Measurements from ENCODE around the gene CYSTM1. TPM values are rescaled to one million over a fixed set of nuclear protein-coding genes. Genes with fewer than 3 reads are reported as not detected.

CYSTM1 gene
- polyA plus RNA-seq, 2 of the 4 experiments (the other 2 are of a cell fraction), result 76.8 to 103 TPM

GRCh38 chr5:140125637-140126036, 49.4 kb upstream of the CYSTM1 start, which contains the start of gene IGIP:
Gene IGIP, plus strand, starts transcription at chr5:140125937. Its CDS starts 2,540 bp downstream, at chr5:140128477.
- ATAC-seq (no peak), FAIRE-seq (no peak), DNase-seq (ENCODE audit: low read depth in 1 of 2, low spot score in 1 of 2) (no peak)
- H3K4me1 ChIP-seq, result peaks cover 15% of the 10 kb centered on the region; the same call in 1 of the 3 replicates
- CTCF ChIA-PET, result interaction anchor here (1.7 to 12.5 kb wide), 2 partner anchors 18 to 31 kb away, joined by 3 to 125 read pairs; no protein-coding TSS in a partner anchor
- WGBS (ENCODE audit: missing lambda C conversion rate), result 90% methylated on average over 4 of the region's 4 CpGs
- no peak within 1 kb of the TSS for H3K27ac ChIP-seq
- H3K4me3 ChIP-seq, result no peak within 1 kb of the TSS
- POLR2A ChIA-PET, result no interaction called here
- no peaks in the 10 kb centered on the region for H3K9me3 ChIP-seq
- no peak for TF ChIP-seq MAX (IDR thresholded peaks at IDR 0.05)
- no peak for TF ChIP-seq POLR2AphosphoS2 (conservative IDR thresholded peaks at IDR 0.05; ENCODE audit: low read length)
- no peak for TF ChIP-seq JUN (IDR thresholded peaks at IDR 0.05)
- TF ChIP-seq MAFK (IDR thresholded peaks at IDR 0.05; ENCODE audit: partially characterized antibody), result no peak
- H3K4me2 ChIP-seq, result no peak within 1 kb of the TSS

GRCh38 chr5:140126315-140127012, 48.5 kb upstream of the CYSTM1 start:
- TF ChIP-seq CBX2 (IDR thresholded peaks at IDR 0.05; ENCODE audit: borderline replicate concordance, low read depth) (no peak), MAZ (IDR thresholded peaks at IDR 0.05; ENCODE audit: borderline replicate concordance, low read depth, low read length) (no peak), TFCP2L1 (CRISPR knock-in tag; IDR thresholded peaks at IDR 0.05) (no peak), EHF (CRISPR knock-in tag; IDR thresholded peaks at IDR 0.05) (no peak), RCOR1 (IDR thresholded peaks at IDR 0.05; ENCODE audit: low read depth, low read length) (no peak), CHD4 (IDR thresholded peaks at IDR 0.05; ENCODE audit: borderline replicate concordance) (no peak), CEBPB (IDR thresholded peaks at IDR 0.05) (no peak), FOSB (CRISPR knock-in tag; IDR thresholded peaks at IDR 0.05) (no peak), SREBF2 (IDR thresholded peaks at IDR 0.05) (no peak), RFX5 (IDR thresholded peaks at IDR 0.05) (no peak), HOXB5 (CRISPR knock-in tag; IDR thresholded peaks at IDR 0.05) (no peak), E2F6 (IDR thresholded peaks at IDR 0.05; ENCODE audit: borderline replicate concordance, low read depth) (no peak), ZSCAN20 (CRISPR knock-in tag; IDR thresholded peaks at IDR 0.05) (no peak), JUN (IDR thresholded peaks at IDR 0.05) (no peak)
- Histone ChIP-seq H3K27ac (no peak overlapping the region), H3K4me3 (no peak overlapping the region), H3K9me3 (no peaks in the 10 kb centered on the region), H3K4me2 (no peak overlapping the region), H3K4me1 (peaks cover 15% of the 10 kb centered on the region; the same call in 1 of the 3 replicates)
- no peak; a peak in 1 of 6 replicates for ATAC-seq
- ChIA-PET POLR2A (no interaction called here), CTCF (interaction anchor here (0.6 to 1.8 kb wide), 2 partner anchors 19 to 46 kb away, joined by 3 to 5 read pairs; no protein-coding TSS in a partner anchor)
- 83% methylated on average over 6 of the region's 6 CpGs for WGBS (ENCODE audit: missing lambda C conversion rate)
- DNase-seq (ENCODE audit: low read depth in 1 of 2, low spot score in 1 of 2), result no peak
- no peak for FAIRE-seq

GRCh38 chr5:140128376-140128775, 46.6 kb upstream of the CYSTM1 start:
- 86% methylated on average over 5 of the region's 5 CpGs for WGBS (ENCODE audit: missing lambda C conversion rate)
- ATAC-seq (no peak), DNase-seq (ENCODE audit: low read depth in 1 of 2, low spot score in 1 of 2) (no peak), FAIRE-seq (no peak)
- Histone ChIP-seq H3K4me1 (peaks cover 16% of the 10 kb centered on the region; the same call in 1 of the 3 replicates), H3K9me3 (no peaks in the 10 kb centered on the region), H3K27ac (no peak overlapping the region), H3K4me2 (no peak overlapping the region), H3K4me3 (no peak overlapping the region)
- ChIA-PET POLR2A (interaction anchor here (0.6 kb wide), 1 partner anchor 288 kb away, joined by 5 read pairs; no protein-coding TSS in a partner anchor), CTCF (interaction anchor here (2.0 kb wide), 1 partner anchor 21 kb away, joined by 5 read pairs; no protein-coding TSS in a partner anchor)
- TF ChIP-seq ELK1 (IDR thresholded peaks at IDR 0.05; ENCODE audit: low read depth, low read length), result no peak
- TF ChIP-seq NFE2L2 (conservative IDR thresholded peaks at IDR 0.05; ENCODE audit: low read length), result no peak
- TF ChIP-seq USF2 (IDR thresholded peaks at IDR 0.05), result no peak
- TF ChIP-seq ZFP36 (IDR thresholded peaks at IDR 0.05; ENCODE audit: borderline replicate concordance, partially characterized antibody), result no peak
- no peak for TF ChIP-seq ATOH8 (CRISPR knock-in tag; IDR thresholded peaks at IDR 0.05; ENCODE audit: low read depth)
- no peak for TF ChIP-seq ZC3H11A (IDR thresholded peaks at IDR 0.05)
- TF ChIP-seq SMC3 (IDR thresholded peaks at IDR 0.05), result no peak
- TF ChIP-seq CTCF (IDR thresholded peaks at IDR 0.05), result no peak
- TF ChIP-seq FOSB (CRISPR knock-in tag; IDR thresholded peaks at IDR 0.05), result no peak
- no peak for TF ChIP-seq EP300 (IDR thresholded peaks at IDR 0.05)
- no peak for TF ChIP-seq RARB (CRISPR knock-in tag; IDR thresholded peaks at IDR 0.05)
- no peak for TF ChIP-seq POLR2A (IDR thresholded peaks at IDR 0.05; ENCODE audit: low read length)
- TF ChIP-seq HES2 (IDR thresholded peaks at IDR 0.05), result no peak
- TF ChIP-seq POLR2AphosphoS2 (conservative IDR thresholded peaks at IDR 0.05; ENCODE audit: low read length), result no peak
- no peak for TF ChIP-seq BHLHE40 (IDR thresholded peaks at IDR 0.05; ENCODE audit: low read depth, low read length)

Data from A549 (cell line).